GM23338 (cell line): Measurements from ENCODE around the gene POLR1A. TPM values are rescaled to one million over a fixed set of nuclear protein-coding genes. Genes with fewer than 3 reads are reported as not detected.

Experiments used
- ATAC-seq: fragments of 200-7000 bp; cut with Tn5 transposase; 3 replicates; pipeline ENCODE4 v1.9.1; 2020
- DNase-seq: peaks from one replicate; pipeline ENCODE4 v3.0.0-alpha.2; 2015; ENCODE audit warnings: low spot score
- H2AFZ ChIP-seq: fragments of 200-600 bp; sonication (generic); 2 replicates; pipeline ENCODE4 v1.8.0; 2016; ENCODE audit warnings: antibody characterized with exemption, mild to moderate bottlenecking, moderate library complexity
- H3F3A ChIP-seq: fragments of 200-600 bp; sonication (generic); replicated peaks from 2 replicates; pipeline ENCODE4 v1.8.0; 2017; ENCODE audit warnings: antibody characterized with exemption, mixed run types, low read depth
- H3K27ac ChIP-seq: fragments of 200-600 bp; sonication (generic); 2 replicates; pipeline ENCODE4 v1.6.1; 2016; ENCODE audit warnings: low read depth
- H3K27me3 ChIP-seq: fragments of 200-600 bp; sonication (generic); 2 replicates; pipeline ENCODE4 v1.8.0; 2016; ENCODE audit warnings: mild to moderate bottlenecking, mixed run types, moderate library complexity; ENCODE audit not compliant: insufficient read depth
- H3K36me3 ChIP-seq: fragments of 200-600 bp; sonication (generic); 2 replicates; pipeline ENCODE4 v1.8.0; 2016; ENCODE audit warnings: mild to moderate bottlenecking; ENCODE audit not compliant: insufficient read depth
- H3K4me1 ChIP-seq: fragments of 200-600 bp; sonication (generic); 2 replicates; pipeline ENCODE4 v1.8.0; 2016; ENCODE audit warnings: mild to moderate bottlenecking, moderate library complexity; ENCODE audit not compliant: insufficient read depth
- H3K4me2 ChIP-seq: fragments of 200-600 bp; sonication (generic); 2 replicates; pipeline ENCODE4 v1.7.1; 2017; ENCODE audit warnings: mixed run types
- H3K4me3 ChIP-seq: fragments of 200-600 bp; sonication (generic); 2 replicates; pipeline ENCODE4 v1.6.1; 2016; ENCODE audit warnings: mixed run types
- H3K79me2 ChIP-seq: fragments of 200-600 bp; sonication (generic); replicated peaks from 2 replicates; pipeline ENCODE4 v1.8.0; 2017; ENCODE audit warnings: mild to moderate bottlenecking; ENCODE audit not compliant: insufficient read depth
- H3K9me2 ChIP-seq: fragments of 200-600 bp; sonication (generic); 2 replicates; pipeline ENCODE4 v1.8.0; 2017; ENCODE audit not compliant: insufficient read depth
- H4K20me1 ChIP-seq: fragments of 200-600 bp; sonication (generic); replicated peaks from 2 replicates; pipeline ENCODE4 v1.8.0; 2017; ENCODE audit warnings: mild to moderate bottlenecking; ENCODE audit not compliant: insufficient read depth
- H3K27ac Mint-ChIP-seq: 2 replicates; pipeline ENCODE4 v1.8.0; 2020; ENCODE audit warnings: inconsistent platforms, mild to moderate bottlenecking, moderate library complexity, mixed read lengths
- H3K27me3 Mint-ChIP-seq: 3 replicates; pipeline ENCODE4 v1.8.0; 2022; ENCODE audit warnings: low read depth, mild to moderate bottlenecking, moderate library complexity, mixed read lengths, inconsistent platforms; ENCODE audit not compliant: insufficient read depth, poor library complexity
- H3K36me3 Mint-ChIP-seq: 3 replicates; pipeline ENCODE4 v1.8.0; 2021; ENCODE audit warnings: low read depth, mild to moderate bottlenecking, inconsistent platforms, moderate library complexity, mixed read lengths
- H3K4me1 Mint-ChIP-seq: 3 replicates; pipeline ENCODE4 v1.8.0; 2020; ENCODE audit warnings: mild to moderate bottlenecking, inconsistent platforms, mixed read lengths
- H3K4me3 Mint-ChIP-seq: 3 replicates; pipeline ENCODE4 v1.8.0; 2021; ENCODE audit warnings: moderate library complexity, mild to moderate bottlenecking, inconsistent platforms, mixed read lengths
- H3K9me3 Mint-ChIP-seq: 3 replicates; pipeline ENCODE4 v1.8.0; 2020; ENCODE audit warnings: moderate library complexity, mild to moderate bottlenecking, inconsistent platforms, mixed read lengths
- CTCF ChIP-seq, 2 experiments: fragments of 200-600 bp in 1 of 2; sonication (generic) in 1 of 2; conservative IDR thresholded peaks; 2 replicates each; pipeline versions ENCODE4 v1.5.1 to v1.6.1; 2016 to 2017; ENCODE audit warnings: antibody characterized with exemption in 2 of 2, low read depth in 2 of 2, mild to moderate bottlenecking in 2 of 2, moderate library complexity in 1 of 2
- NANOG ChIP-seq: IDR thresholded peaks from 2 replicates; pipeline ENCODE4 v1.6.1; 2016; ENCODE audit warnings: antibody characterized with exemption, borderline replicate concordance
- REST ChIP-seq: IDR thresholded peaks from one replicate; pipeline ENCODE4 v1.6.1; 2018; ENCODE audit warnings: antibody characterized with exemption; ENCODE audit not compliant: unreplicated experiment
- ZNF114 ChIP-seq: fragments of 250-450 bp; sonication (Bioruptor Pico); IDR thresholded peaks from 2 replicates; pipeline ENCODE4 v1.5.0; 2020; ENCODE audit warnings: mild to moderate bottlenecking, moderate library complexity
- ZNF462 ChIP-seq: fragments of 250-450 bp; sonication (Bioruptor Pico); IDR thresholded peaks from 2 replicates; pipeline ENCODE4 v1.5.0; 2020; ENCODE audit warnings: mild to moderate bottlenecking, moderate library complexity
- polyA plus RNA-seq: library from polyadenylated mRNA; unstranded; fragments of >200 nt; fragmentation: Nextera tagmentation; extraction: Ambion mirVana; gene quantifications from 2 replicates; pipeline ENCODE4 v1.2.1, GENCODE V29; 2016
- total RNA-seq: library from RNA; depleted of rRNA; stranded (reverse); fragments of >200 nt; shearing (Covaris generic); gene quantifications from 2 replicates; pipeline ENCODE4 v1.2.3, GENCODE V29; 2014

Gene POLR1A
- total and polyA plus RNA-seq, 2 experiments from 2014 or later, result 13.8 to 43.2 TPM

GRCh38 chr2:86134709-86135108, 29.0 kb upstream of the POLR1A start:
- H3K4me3 ChIP-seq, result no peak overlapping the region
- peak; percentile 57 for ATAC-seq
- no peak overlapping the region for H3K27ac ChIP-seq
- Mint-ChIP-seq H3K9me3 (no peaks in the 10 kb centered on the region), H3K4me1 (peaks cover 7% of the 10 kb centered on the region; the same call in 2 of the 3 replicates), H3K36me3 (peaks cover 99% of the 10 kb centered on the region), H3K27me3 (peaks cover 3% of the 10 kb centered on the region), H3K4me3 (no peak overlapping the region), H3K27ac (peak overlapping the region; percentile 23; the same call in 1 of the 2 replicates)
- DNase-seq, result no peak
- H3K79me2 ChIP-seq, result no peaks in the 10 kb centered on the region
- H4K20me1 ChIP-seq, result peaks cover 15% of the 10 kb centered on the region
- no peak overlapping the region for H2AFZ ChIP-seq
- H3K36me3 ChIP-seq, result peaks cover 88% of the 10 kb centered on the region
- peaks cover 8% of the 10 kb centered on the region; the same call in 1 of the 2 replicates for H3F3A ChIP-seq
- TF ChIP-seq CTCF (conservative IDR thresholded peaks at IDR 0.05; ENCODE audit: low read depth in 2 of 2) (no peak), ZNF462 (CRISPR knock-in tag) (no peak), ZNF114 (CRISPR knock-in tag) (no peak), REST (no peak), NANOG (no peak)
- no peaks in the 10 kb centered on the region for H3K4me1 ChIP-seq
- no peak overlapping the region for H3K4me2 ChIP-seq
- no peaks in the 10 kb centered on the region for H3K27me3 ChIP-seq
- H3K9me2 ChIP-seq, result no peaks in the 10 kb centered on the region
